PC-9 (cell line): Measurements from ENCODE around the gene C10orf105.

ENCODE experiments used
- CTCF ChIP-seq: fragments of 200-600 bp; sonication (generic); conservative IDR thresholded peaks from 2 replicates; pipeline ENCODE4 v1.6.1; 2017; ENCODE audit warnings: mixed run types, antibody characterized with exemption, mild to moderate bottlenecking, moderate library complexity
- EZH2 ChIP-seq: fragments of 200-600 bp; sonication (generic); IDR thresholded peaks from 2 replicates; pipeline ENCODE4 v1.8.0; 2017; ENCODE audit warnings: antibody characterized with exemption, low read depth

GRCh38 chr10:71722849-71723248, 3.3 kb upstream of the C10orf105 start:
- TF ChIP-seq CTCF, result no peak
- no peak for TF ChIP-seq EZH2
